IMR-90 (cell line): ENCODE measurements around the gene TRIM22. TPM values are rescaled to one million over a fixed set of nuclear protein-coding genes. Genes with fewer than 3 reads are reported as not detected.

ENCODE experiments used
- ATAC-seq: fragments of 200-7000 bp; cut with Tn5 transposase; 2 replicates; pipeline ENCODE4 v1.9.1; 2020; ENCODE audit warnings: low read depth, mild to moderate bottlenecking, moderate library complexity
- BruUV-seq: library from RNA; stranded (reverse); fragments of 400-500 nt; replicated peaks from 2 replicates; lab custom pipeline; 2021; lab: Mats Ljungman, UMichigan
- CTCF ChIA-PET: fragments of 300-600 bp; formaldehyde crosslinking; extraction: SDS; loops from one replicate; lab custom pipeline; 2021; ENCODE audit warnings: antibody characterized with exemption; lab: Yijun Ruan, JAX
- POLR2A ChIA-PET: fragments of 300-600 bp; sonication (Branson Sonifier 250); formaldehyde crosslinking; loops from one replicate; lab custom pipeline; 2022; ENCODE audit warnings: antibody characterized with exemption; ENCODE audit not compliant: unreplicated experiment; lab: Charles Lee
- DNase-seq: peaks from one replicate; pipeline ENCODE4 v3.0.0; 2013
- H2AFZ ChIP-seq: replicated peaks from 2 replicates; pipeline ENCODE3; 2013; ENCODE audit warnings: low read length, mild to moderate bottlenecking; ENCODE audit not compliant: poor library complexity
- H2AK5ac ChIP-seq: 2 replicates; pipeline ENCODE4 v1.6.1; 2013; ENCODE audit warnings: low read depth, low read length, inconsistent platforms
- H2AK9ac ChIP-seq: replicated peaks from 2 replicates; pipeline ENCODE3; 2013; ENCODE audit warnings: mild to moderate bottlenecking, low read depth, low read length, moderate library complexity; ENCODE audit not compliant: poor library complexity
- H2BK120ac ChIP-seq: 2 replicates; pipeline ENCODE4 v1.6.1; 2013; ENCODE audit warnings: low read depth, low read length, inconsistent platforms
- H2BK15ac ChIP-seq: 3 replicates; pipeline ENCODE4 v1.6.1; 2013; ENCODE audit warnings: low read depth, low read length, inconsistent platforms
- H2BK20ac ChIP-seq: 2 replicates; pipeline ENCODE4 v1.6.1; 2013; ENCODE audit warnings: low read depth, mild to moderate bottlenecking, inconsistent platforms, low read length, moderate library complexity
- H2BK5ac ChIP-seq: 2 replicates; pipeline ENCODE4 v1.6.1; 2013; ENCODE audit warnings: mild to moderate bottlenecking, low read depth, low read length, inconsistent platforms; ENCODE audit not compliant: poor library complexity, severe bottlenecking
- H3K14ac ChIP-seq: replicated peaks from 2 replicates; pipeline ENCODE4 v1.6.1; 2013; ENCODE audit warnings: low read depth, low read length, inconsistent platforms
- H3K18ac ChIP-seq: 2 replicates; pipeline ENCODE4 v1.6.1; 2013; ENCODE audit warnings: low read depth, low read length, control low read depth
- H3K23ac ChIP-seq: 2 replicates; pipeline ENCODE4 v1.6.1; 2013; ENCODE audit warnings: low read depth, low read length, inconsistent platforms
- H3K27ac ChIP-seq: 2 replicates; pipeline ENCODE4 v1.5.1; 2013; ENCODE audit warnings: mild to moderate bottlenecking, control low read depth, low read length; ENCODE audit not compliant: insufficient read depth
- H3K27me3 ChIP-seq: 2 replicates; pipeline ENCODE4 v1.6.1; 2013; ENCODE audit warnings: low read length; ENCODE audit not compliant: control insufficient read depth, insufficient read depth
- H3K36me3 ChIP-seq: 2 replicates; pipeline ENCODE4 v1.6.1; 2013; ENCODE audit warnings: low read length, mixed read lengths; ENCODE audit not compliant: control insufficient read depth, insufficient read depth
- H3K4ac ChIP-seq: 2 replicates; pipeline ENCODE4 v1.6.1; 2013; ENCODE audit warnings: low read depth, low read length, inconsistent platforms
- H3K4me1 ChIP-seq: 2 replicates; pipeline ENCODE4 v1.6.1; 2013; ENCODE audit warnings: low read length, mixed read lengths; ENCODE audit not compliant: control insufficient read depth, insufficient read depth
- H3K4me2 ChIP-seq: 2 replicates; pipeline ENCODE4 v1.6.1; 2013; ENCODE audit warnings: low read depth, mild to moderate bottlenecking, control low read depth, low read length, moderate library complexity
- H3K4me3 ChIP-seq: 2 replicates; pipeline ENCODE4 v1.5.1; 2013; ENCODE audit warnings: low read depth, mild to moderate bottlenecking, control low read depth, low read length, moderate library complexity; ENCODE audit not compliant: insufficient read depth
- H3K56ac ChIP-seq: 2 replicates; pipeline ENCODE4 v1.6.1; 2013; ENCODE audit warnings: low read length, inconsistent platforms; ENCODE audit not compliant: insufficient read depth; ENCODE audit errors: extremely low read depth
- H3K79me1 ChIP-seq, 2 experiments: 2 replicates each; pipeline ENCODE4 v1.6.1; 2013; ENCODE audit warnings: low read length in 2 of 2, inconsistent platforms in 1 of 2, low read depth in 1 of 2
- H3K9ac ChIP-seq: 2 replicates; pipeline ENCODE4 v1.6.1; 2013; ENCODE audit warnings: low read depth, low read length, control low read depth
- H3K9me1 ChIP-seq: 2 replicates; pipeline ENCODE4 v1.6.1; 2013; ENCODE audit warnings: low read length, inconsistent platforms; ENCODE audit not compliant: insufficient read depth
- H3K9me3 ChIP-seq: 2 replicates; pipeline ENCODE4 v1.6.1; 2013; ENCODE audit warnings: low read length; ENCODE audit not compliant: control insufficient read depth, insufficient read depth
- H4K20me1 ChIP-seq: 2 replicates; pipeline ENCODE4 v1.6.1; 2013; ENCODE audit warnings: low read length, inconsistent platforms; ENCODE audit not compliant: insufficient read depth
- H4K5ac ChIP-seq: 2 replicates; pipeline ENCODE4 v1.6.1; 2013; ENCODE audit warnings: mild to moderate bottlenecking, low read depth, low read length, control low read depth
- H4K8ac ChIP-seq, 2 experiments: 2 replicates each; pipeline ENCODE4 v1.6.1; 2013; ENCODE audit warnings: low read depth in 2 of 2, low read length in 2 of 2, control low read depth in 1 of 2, inconsistent platforms in 1 of 2
- H4K91ac ChIP-seq: 2 replicates; pipeline ENCODE4 v1.6.1; 2013; ENCODE audit warnings: low read depth, low read length, inconsistent platforms; ENCODE audit not compliant: insufficient read depth
- FOS ChIP-seq: fragments of 150-350 bp; IDR thresholded peaks from 2 replicates; pipeline ENCODE4 v1.6.1; 2016; ENCODE audit warnings: low read depth, low read length
- MAZ ChIP-seq: IDR thresholded peaks from 2 replicates; pipeline ENCODE4 v1.6.1; 2012; ENCODE audit warnings: low read depth, mild to moderate bottlenecking, low read length, improper control_type of control experiment, moderate library complexity, borderline replicate concordance
- MXI1 ChIP-seq: IDR thresholded peaks from 2 replicates; pipeline ENCODE4 v1.6.1; 2012; ENCODE audit warnings: low read depth, mild to moderate bottlenecking, low read length, moderate library complexity, borderline replicate concordance
- RFX5 ChIP-seq: IDR thresholded peaks from 2 replicates; pipeline ENCODE4 v1.8.0; 2012; ENCODE audit warnings: low read depth, mild to moderate bottlenecking, low read length, moderate library complexity
- WGBS, 2 experiments: methylation state at CpG; one replicate each; pipeline versions ENCODE4 v1.1.5 to v1.1.7; 2013; ENCODE audit warnings: missing lambda C conversion rate in 2 of 2; ENCODE audit not compliant: insufficient read length in 1 of 2; ENCODE audit errors: extremely low coverage in 2 of 2; 5-methylcytosine and 5-hydroxymethylcytosine counted together
- dilution Hi-C: fragments of 300-500 bp; cut with HindIII; formaldehyde crosslinking; loops from one replicate; pipeline ENCODE4 v1.14.3; 2018; ENCODE audit warnings: low sequenced_read_pairs; ENCODE audit not compliant: unreplicated experiment
- in situ Hi-C: fragments of 300-500 bp; cut with MboI; formaldehyde crosslinking; loops from 3 replicates; pipeline ENCODE4 v1.14.3; 2019; ENCODE audit warnings: low sequenced_read_pairs, inconsistent platforms, mixed read lengths
- intact Hi-C: fragments of 100-400 bp; cut with micrococcal nuclease; formaldehyde crosslinking; loops from 2 replicates; pipeline ENCODE4 v1.10.0; 2022
- polyA plus RNA-seq, 3 experiments: library from polyadenylated mRNA; depleted of rRNA; stranded (reverse); fragments of >200 nt; gene quantifications; 2 replicates each; pipeline ENCODE4 v1.2.3, GENCODE V29; 2012; ENCODE audit warnings: low replicate concordance in 1 of 3
- total RNA-seq: library from RNA; depleted of rRNA; stranded (reverse); fragments of >200 nt; gene quantifications from 2 replicates; pipeline ENCODE4 v1.2.3, GENCODE V29; 2012
- TF ChIP-seq, protein P1 (sequence below): conservative IDR thresholded peaks from 2 replicates; pipeline ENCODE4 v1.5.1; 2012; ENCODE audit warnings: mild to moderate bottlenecking, low read depth, low read length, improper control_type of control experiment
- TF ChIP-seq, protein P2 (sequence below): fragments of 150-350 bp; IDR thresholded peaks from 2 replicates; pipeline ENCODE4 v1.6.1; 2017; ENCODE audit warnings: mild to moderate bottlenecking, antibody characterized with exemption, low read length, low read depth
- TF ChIP-seq, protein P3 (sequence below): fragments of 150-350 bp; IDR thresholded peaks from 2 replicates; pipeline ENCODE4 v1.6.1; 2016; ENCODE audit warnings: low read depth, mild to moderate bottlenecking, low read length, moderate library complexity, borderline replicate concordance

TRIM22 gene
- total and polyA plus RNA-seq, 2 of the 4 experiments (the other 2 are of a cell fraction): 43.6 to 46.8 TPM

DNA sequence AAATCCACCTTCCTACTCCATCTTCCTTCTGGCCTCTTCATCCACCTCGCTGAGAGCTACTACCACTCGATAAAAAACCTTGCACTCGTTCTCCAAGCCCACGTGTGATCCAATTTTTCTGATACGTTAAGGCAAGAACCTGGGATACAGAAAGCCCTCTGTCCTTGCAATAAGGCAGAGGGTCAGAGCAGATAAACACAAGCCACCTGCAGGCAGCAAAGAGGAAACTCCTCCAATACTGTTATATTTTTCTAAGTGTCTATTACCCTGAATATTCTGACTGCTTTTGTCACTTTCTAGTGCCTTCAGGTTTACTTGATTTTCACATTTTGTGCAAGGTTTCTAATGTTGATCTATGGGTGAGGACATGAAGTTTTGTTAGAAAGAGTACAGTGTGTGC, 31.3 kb upstream of the TRIM22 start:
- H3K36me3 ChIP-seq: peaks cover 1% of the 10 kb centered on the region
- no peak overlapping the region for H2BK15ac ChIP-seq
- in situ Hi-C loops: no loop called here
- H4K20me1 ChIP-seq: no peaks in the 10 kb centered on the region
- no peak overlapping the region for H2BK120ac ChIP-seq
- no peaks in the 10 kb centered on the region for H3K9me3 ChIP-seq
- no peak overlapping the region for H2BK20ac ChIP-seq
- H3K14ac ChIP-seq: no peak overlapping the region
- no TSS peak for BruUV-seq
- no peak overlapping the region for H2BK5ac ChIP-seq
- H2AK9ac ChIP-seq: no peak overlapping the region
- H4K5ac ChIP-seq: no peak overlapping the region
- H3K27me3 ChIP-seq: no peaks in the 10 kb centered on the region
- no peak overlapping the region for H4K8ac ChIP-seq
- no peak overlapping the region for H4K91ac ChIP-seq
- ChIA-PET CTCF (no interaction called here), POLR2A (no interaction called here)
- no peak overlapping the region for H3K56ac ChIP-seq
- ATAC-seq: peak; percentile 21; the same call in 1 of the 2 replicates
- H3K4me1 ChIP-seq: no peaks in the 10 kb centered on the region
- H2AFZ ChIP-seq: no peak overlapping the region
- H2AK5ac ChIP-seq: no peak overlapping the region
- no peak overlapping the region for H3K27ac ChIP-seq
- H3K9ac ChIP-seq: no peak overlapping the region
- dilution Hi-C loops: no loop called here
- no peak for DNase-seq
- no peak overlapping the region for H3K23ac ChIP-seq
- H3K79me1 ChIP-seq: no peaks in the 10 kb centered on the region
- H3K4me3 ChIP-seq: no peak overlapping the region
- H3K9me1 ChIP-seq: no peaks in the 10 kb centered on the region
- H3K18ac ChIP-seq: no peak overlapping the region
- H3K4me2 ChIP-seq: no peak overlapping the region
- intact Hi-C loops: no loop called here
- WGBS, 2 experiments: no CpG with 5 or more reads among the region's 5 CpGs
- no peak overlapping the region for H3K4ac ChIP-seq
- TF ChIP-seq MAZ (no peak), FOS (no peak), RFX5 (no peak), MXI1 (no peak)
- TF ChIP-seq, protein P1, sequence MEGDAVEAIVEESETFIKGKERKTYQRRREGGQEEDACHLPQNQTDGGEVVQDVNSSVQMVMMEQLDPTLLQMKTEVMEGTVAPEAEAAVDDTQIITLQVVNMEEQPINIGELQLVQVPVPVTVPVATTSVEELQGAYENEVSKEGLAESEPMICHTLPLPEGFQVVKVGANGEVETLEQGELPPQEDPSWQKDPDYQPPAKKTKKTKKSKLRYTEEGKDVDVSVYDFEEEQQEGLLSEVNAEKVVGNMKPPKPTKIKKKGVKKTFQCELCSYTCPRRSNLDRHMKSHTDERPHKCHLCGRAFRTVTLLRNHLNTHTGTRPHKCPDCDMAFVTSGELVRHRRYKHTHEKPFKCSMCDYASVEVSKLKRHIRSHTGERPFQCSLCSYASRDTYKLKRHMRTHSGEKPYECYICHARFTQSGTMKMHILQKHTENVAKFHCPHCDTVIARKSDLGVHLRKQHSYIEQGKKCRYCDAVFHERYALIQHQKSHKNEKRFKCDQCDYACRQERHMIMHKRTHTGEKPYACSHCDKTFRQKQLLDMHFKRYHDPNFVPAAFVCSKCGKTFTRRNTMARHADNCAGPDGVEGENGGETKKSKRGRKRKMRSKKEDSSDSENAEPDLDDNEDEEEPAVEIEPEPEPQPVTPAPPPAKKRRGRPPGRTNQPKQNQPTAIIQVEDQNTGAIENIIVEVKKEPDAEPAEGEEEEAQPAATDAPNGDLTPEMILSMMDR: no peak
- TF ChIP-seq, protein P2, sequence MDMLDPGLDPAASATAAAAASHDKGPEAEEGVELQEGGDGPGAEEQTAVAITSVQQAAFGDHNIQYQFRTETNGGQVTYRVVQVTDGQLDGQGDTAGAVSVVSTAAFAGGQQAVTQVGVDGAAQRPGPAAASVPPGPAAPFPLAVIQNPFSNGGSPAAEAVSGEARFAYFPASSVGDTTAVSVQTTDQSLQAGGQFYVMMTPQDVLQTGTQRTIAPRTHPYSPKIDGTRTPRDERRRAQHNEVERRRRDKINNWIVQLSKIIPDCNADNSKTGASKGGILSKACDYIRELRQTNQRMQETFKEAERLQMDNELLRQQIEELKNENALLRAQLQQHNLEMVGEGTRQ: no peak
- TF ChIP-seq, protein P3, sequence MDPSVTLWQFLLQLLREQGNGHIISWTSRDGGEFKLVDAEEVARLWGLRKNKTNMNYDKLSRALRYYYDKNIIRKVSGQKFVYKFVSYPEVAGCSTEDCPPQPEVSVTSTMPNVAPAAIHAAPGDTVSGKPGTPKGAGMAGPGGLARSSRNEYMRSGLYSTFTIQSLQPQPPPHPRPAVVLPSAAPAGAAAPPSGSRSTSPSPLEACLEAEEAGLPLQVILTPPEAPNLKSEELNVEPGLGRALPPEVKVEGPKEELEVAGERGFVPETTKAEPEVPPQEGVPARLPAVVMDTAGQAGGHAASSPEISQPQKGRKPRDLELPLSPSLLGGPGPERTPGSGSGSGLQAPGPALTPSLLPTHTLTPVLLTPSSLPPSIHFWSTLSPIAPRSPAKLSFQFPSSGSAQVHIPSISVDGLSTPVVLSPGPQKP: no peak
